ENCODE data around the gene GNB4.
A peak's percentile ranks its signal among the peaks of the same experiment; 100 is the strongest.

Gene GNB4

DNA sequence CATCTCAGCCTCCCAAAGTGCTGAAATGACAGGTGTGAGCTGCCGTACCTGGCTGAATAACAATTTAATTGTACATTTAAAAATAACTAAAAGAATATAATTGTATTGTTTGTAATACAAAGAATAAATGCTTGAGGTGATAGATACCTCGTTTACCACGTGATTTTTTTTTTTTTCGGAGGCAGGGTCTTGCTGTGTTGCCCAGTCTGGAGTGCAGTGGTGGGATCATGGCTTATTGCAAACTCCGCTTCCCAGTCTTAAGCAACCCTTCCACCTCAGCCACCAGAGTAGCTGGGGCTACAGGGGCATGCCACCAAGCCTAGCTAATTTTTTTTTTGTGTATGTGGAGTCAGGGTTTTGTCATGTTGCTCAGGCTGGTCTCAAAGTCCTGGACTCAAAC lies 87.9 kb downstream of the GNB4 start:
- DNase-seq (ENCODE audit: low read depth, low spot score), result no peak

GRCh38 chr3:179355996-179356395 lies 95.3 kb downstream of the GNB4 start:
- DNase-seq (ENCODE audit: low read depth, low spot score), result no peak

DNA sequence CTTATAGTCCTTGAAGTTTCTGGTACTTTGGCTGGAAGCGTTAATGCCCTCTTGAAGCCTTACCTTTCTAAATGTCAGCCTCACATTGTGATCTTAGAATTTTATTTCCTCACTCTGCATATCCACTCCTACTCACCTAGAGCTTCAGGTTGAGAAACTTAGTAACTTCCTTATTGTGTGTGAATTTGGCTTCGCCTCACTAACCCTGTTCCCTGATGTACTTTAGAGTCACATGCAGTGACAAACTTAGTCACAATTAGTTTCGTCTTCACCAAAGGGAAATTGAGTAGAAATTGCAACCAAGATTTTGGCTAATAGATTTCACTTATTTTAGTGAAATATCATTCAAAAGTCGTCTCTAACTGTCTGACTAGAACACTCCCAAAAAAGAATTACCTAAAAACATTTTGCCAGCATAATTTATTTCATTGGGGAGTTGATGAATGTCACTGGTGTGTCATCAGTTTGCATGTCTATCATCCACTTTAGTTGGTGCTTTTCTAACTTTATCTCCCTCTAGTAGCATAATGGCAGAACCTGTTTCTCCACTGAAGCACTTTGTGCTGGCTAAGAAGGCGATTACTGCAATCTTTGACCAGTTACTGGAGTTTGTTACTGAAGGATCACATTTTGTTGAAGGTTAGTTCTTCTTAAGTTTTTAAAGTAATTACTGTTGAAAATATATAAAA lies 102.8 kb downstream of the GNB4 start:
- no peak for DNase-seq (ENCODE audit: low read depth, low spot score)

GRCh38 chr3:179347345-179348194 lies 103.7 kb downstream of the GNB4 start, which contains the start of gene MFN1:
Gene MFN1 (plus strand): TSS chr3:179347709. CDS start chr3:179348852, 1,143 bp downstream.
- peak; percentile 77 for DNase-seq (ENCODE audit: low read depth, low spot score)

All from activated naive CD8-positive, alpha-beta T cell treated with anti-CD3 and anti-CD28 coated beads, Interleukin-2, amount 50 U/mL, for 16 hours (primary cell).